SK-N-MC (cell line): Measurements from ENCODE around the gene ATAD3C.
"Not testable (repeated sequence)": the region's sequence is repeated elsewhere in the genome, so short reads cannot be mapped to it uniquely, and the experiment has no call there.

Experiments used
- DNase-seq: peaks from one replicate; pipeline ENCODE4 v3.0.0-alpha.2; 2011; ENCODE audit warnings: low read depth, low spot score
- H3K27ac ChIP-seq: fragments of 200-600 bp; sonication (generic); 2 replicates; pipeline ENCODE4 v1.5.1; 2016; ENCODE audit warnings: mixed run types
- H3K36me3 ChIP-seq: fragments of 200-600 bp; sonication (generic); 2 replicates; pipeline ENCODE4 v1.6.1; 2017; ENCODE audit warnings: antibody characterized with exemption, low read length, mixed read lengths; ENCODE audit not compliant: insufficient read depth
- H3K4me3 ChIP-seq: fragments of 200-600 bp; sonication (generic); 2 replicates; pipeline ENCODE4 v1.5.1; 2016
- H3K9ac ChIP-seq: fragments of 200-600 bp; sonication (generic); 2 replicates; pipeline ENCODE4 v1.8.0; 2017; ENCODE audit warnings: mixed run types, mixed read lengths; ENCODE audit not compliant: insufficient read length
- H3K9me3 ChIP-seq: fragments of 200-600 bp; sonication (generic); 2 replicates; pipeline ENCODE4 v1.6.1; 2017; ENCODE audit warnings: low read depth, mild to moderate bottlenecking, antibody characterized with exemption, low read length, moderate library complexity, mixed read lengths
- EZH2 ChIP-seq: fragments of 200-600 bp; sonication (generic); IDR thresholded peaks from one replicate; pipeline ENCODE4 v1.6.1; 2017; ENCODE audit warnings: antibody characterized with exemption
- FOXP2 ChIP-seq: optimal IDR thresholded peaks from 2 replicates; pipeline ENCODE3; 2011; ENCODE audit warnings: mild to moderate bottlenecking, moderate library complexity; ENCODE audit not compliant: insufficient read depth; ENCODE audit errors: extremely low read length, control extremely low read depth
- POLR2AphosphoS5 ChIP-seq: IDR thresholded peaks from 2 replicates; pipeline ENCODE4 v1.6.1; 2012; ENCODE audit warnings: mild to moderate bottlenecking, low read depth, low read length, borderline replicate concordance

ATAD3C gene

GRCh38 chr1:1479547-1480487 lies 30.3 kb downstream of the ATAD3C start:
- H3K9me3 ChIP-seq, result no peaks in the 10 kb centered on the region
- no peak overlapping the region for H3K27ac ChIP-seq
- no peak for DNase-seq
- peaks cover 42% of the 10 kb centered on the region for H3K36me3 ChIP-seq
- no peak for TF ChIP-seq FOXP2
- no peak for TF ChIP-seq EZH2
- no peak for TF ChIP-seq POLR2AphosphoS5
- H3K9ac ChIP-seq, result no peak overlapping the region
- H3K4me3 ChIP-seq, result no peak overlapping the region

GRCh38 chr1:1480488-1480867 lies 31.0 kb downstream of the ATAD3C start:
- not testable (repeated sequence) for H3K4me3 ChIP-seq, H3K27ac ChIP-seq, DNase-seq, H3K9me3 ChIP-seq, H3K9ac ChIP-seq
- peaks cover 42% of the 10 kb centered on the region for H3K36me3 ChIP-seq

GRCh38 chr1:1481811-1482210 lies 32.3 kb downstream of the ATAD3C start:
- H3K9me3 ChIP-seq, H3K9ac ChIP-seq, H3K27ac ChIP-seq, DNase-seq, H3K4me3 ChIP-seq: not testable (repeated sequence)
- H3K36me3 ChIP-seq, result peaks cover 42% of the 10 kb centered on the region

GRCh38 chr1:1482856-1483255 lies 33.4 kb downstream of the ATAD3C start:
- Histone ChIP-seq H3K27ac (no peak overlapping the region), H3K36me3 (peaks cover 44% of the 10 kb centered on the region)
- TF ChIP-seq POLR2AphosphoS5, result no peak
- no peak for TF ChIP-seq FOXP2
- TF ChIP-seq EZH2, result no peak

GRCh38 chr1:1483714-1484113 lies 34.2 kb downstream of the ATAD3C start:
- no peak for TF ChIP-seq EZH2
- TF ChIP-seq POLR2AphosphoS5, result no peak
- TF ChIP-seq FOXP2, result no peak
- H3K36me3 ChIP-seq, result peaks cover 45% of the 10 kb centered on the region
- no peak for DNase-seq

More at GRCh38 chr1:1482856-1483255, 33.4 kb downstream of the ATAD3C start:
- Histone ChIP-seq H3K9ac (no peak overlapping the region), H3K4me3 (no peak overlapping the region), H3K9me3 (no peaks in the 10 kb centered on the region)
- no peak for DNase-seq

GRCh38 chr1:1484976-1485750 lies 35.7 kb downstream of the ATAD3C start:
- H3K36me3 ChIP-seq, result peaks cover 49% of the 10 kb centered on the region
- H3K9ac ChIP-seq, H3K9me3 ChIP-seq, DNase-seq, H3K27ac ChIP-seq, H3K4me3 ChIP-seq: not testable (repeated sequence)

More at GRCh38 chr1:1483714-1484113, 34.2 kb downstream of the ATAD3C start:
- Histone ChIP-seq H3K4me3 (no peak overlapping the region), H3K9ac (no peak overlapping the region), H3K27ac (no peak overlapping the region), H3K9me3 (no peaks in the 10 kb centered on the region)

- not testable (repeated sequence) for H3K27ac ChIP-seq, H3K9me3 ChIP-seq, DNase-seq, H3K4me3 ChIP-seq, H3K9ac ChIP-seq
- peaks cover 52% of the 10 kb centered on the region for H3K36me3 ChIP-seq
Observed at GRCh38 chr1:1485755-1486317, 36.3 kb downstream of the ATAD3C start.

- no peak overlapping the region for H3K4me3 ChIP-seq
- H3K9me3 ChIP-seq, result no peaks in the 10 kb centered on the region
- TF ChIP-seq FOXP2, result no peak
- TF ChIP-seq EZH2, result no peak
- TF ChIP-seq POLR2AphosphoS5, result no peak
- no peak overlapping the region for H3K27ac ChIP-seq
- DNase-seq, result no peak
- H3K36me3 ChIP-seq, result peaks cover 65% of the 10 kb centered on the region
- no peak overlapping the region for H3K9ac ChIP-seq
Observed at GRCh38 chr1:1487701-1488100, 38.2 kb downstream of the ATAD3C start.

- Histone ChIP-seq H3K9me3 (no peaks in the 10 kb centered on the region), H3K27ac (no peak overlapping the region), H3K9ac (no peak overlapping the region), H3K4me3 (no peak overlapping the region), H3K36me3 (peaks cover 56% of the 10 kb centered on the region)
- no peak for DNase-seq
- TF ChIP-seq FOXP2 (no peak), POLR2AphosphoS5 (no peak), EZH2 (no peak)
Observed at GRCh38 chr1:1489231-1489630, 39.7 kb downstream of the ATAD3C start.
